Cardiac muscle cell (in vitro differentiated cells and primary cell): Measurements from ENCODE around the gene IST1. TPM values are rescaled to one million over a fixed set of nuclear protein-coding genes. Genes with fewer than 3 reads are reported as not detected.

Source experiments
- DNase-seq, 2 donors: peaks; one replicate each; pipeline versions ENCODE4 v3.0.0 to v3.0.0-alpha.2; 2010 to 2017; ENCODE audit warnings: low read depth in 1 of 2, low spot score in 1 of 2
- H3K27ac ChIP-seq: fragments of 200-600 bp; sonication (generic); 2 replicates; pipeline ENCODE4 v1.5.1; 2016
- H3K27me3 ChIP-seq: fragments of 200-600 bp; sonication (generic); 2 replicates; pipeline ENCODE4 v1.6.0; 2016; ENCODE audit warnings: control low read depth
- H3K36me3 ChIP-seq: fragments of 200-600 bp; sonication (generic); 2 replicates; pipeline ENCODE4 v1.5.1; 2016; ENCODE audit warnings: control low read depth
- H3K4me1 ChIP-seq: fragments of 200-600 bp; sonication (generic); 2 replicates; pipeline ENCODE4 v1.8.1; 2017; ENCODE audit warnings: low read depth, mild to moderate bottlenecking, mixed run types
- H3K4me3 ChIP-seq: fragments of 200-600 bp; sonication (generic); 2 replicates; pipeline ENCODE4 v1.5.1; 2016; ENCODE audit warnings: mild to moderate bottlenecking
- H3K9me3 ChIP-seq: fragments of 200-600 bp; sonication (generic); 2 replicates; pipeline ENCODE4 v1.5.1; 2017; ENCODE audit warnings: low read depth, mild to moderate bottlenecking, control low read depth
- CTCF ChIP-seq: IDR thresholded peaks from 2 replicates; pipeline ENCODE4 v1.5.1; 2012; ENCODE audit warnings: low read depth, mild to moderate bottlenecking, low read length
- polyA plus RNA-seq: library from polyadenylated mRNA; unstranded; fragments of >200 nt; fragmentation: Nextera tagmentation; extraction: Ambion mirVana; gene quantifications from 2 replicates; pipeline ENCODE4 v1.2.1, GENCODE V29; 2016
- total RNA-seq: library from RNA; depleted of rRNA; stranded (reverse); fragments of >200 nt; gene quantifications from 2 replicates; pipeline ENCODE4 v1.2.3, GENCODE V29; 2016

Gene IST1
- total and polyA plus RNA-seq, 2 experiments from 2014 or later = 164 to 248 TPM

DNA sequence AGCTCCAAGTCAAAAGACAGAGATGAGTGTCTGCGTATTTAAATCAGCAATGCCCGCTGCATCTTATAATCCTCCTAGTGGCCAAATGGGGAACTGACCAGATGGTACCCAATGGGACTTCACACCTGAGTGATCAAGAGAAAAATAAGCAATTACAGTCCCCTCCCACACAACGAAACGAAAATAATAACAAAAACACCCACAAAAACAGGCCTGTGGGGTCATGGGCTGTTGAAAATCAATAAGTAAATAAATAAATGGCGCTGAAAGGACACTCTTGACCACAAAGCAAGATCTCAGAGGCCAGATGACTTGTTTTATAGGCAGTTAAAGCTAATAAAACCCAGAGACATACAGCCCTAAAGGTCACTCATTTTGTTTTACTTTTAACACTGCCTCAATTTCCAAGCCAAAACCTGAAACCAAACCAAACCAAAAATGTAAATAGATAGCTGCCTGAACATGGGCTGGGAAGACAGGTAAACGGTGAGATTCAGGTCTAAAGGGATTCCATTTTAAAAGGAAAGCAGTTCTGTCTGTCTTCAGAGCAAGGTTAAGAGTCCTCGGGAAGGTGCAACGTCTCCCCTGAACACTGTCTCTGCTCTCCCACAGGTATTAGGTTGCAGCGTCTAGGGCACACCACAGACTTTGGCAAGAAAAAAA is 12.7 kb upstream of the IST1 start:
- Histone ChIP-seq H3K4me3 (peak overlapping the region; percentile 95), H3K27me3 (no peaks in the 10 kb centered on the region), H3K27ac (peak overlapping the region; percentile 91), H3K4me1 (peaks cover 7% of the 10 kb centered on the region), H3K9me3 (no peaks in the 10 kb centered on the region), H3K36me3 (peaks cover 21% of the 10 kb centered on the region)
- TF ChIP-seq CTCF = peak; percentile 90
- peak; percentile 79 to 82 for DNase-seq

DNA sequence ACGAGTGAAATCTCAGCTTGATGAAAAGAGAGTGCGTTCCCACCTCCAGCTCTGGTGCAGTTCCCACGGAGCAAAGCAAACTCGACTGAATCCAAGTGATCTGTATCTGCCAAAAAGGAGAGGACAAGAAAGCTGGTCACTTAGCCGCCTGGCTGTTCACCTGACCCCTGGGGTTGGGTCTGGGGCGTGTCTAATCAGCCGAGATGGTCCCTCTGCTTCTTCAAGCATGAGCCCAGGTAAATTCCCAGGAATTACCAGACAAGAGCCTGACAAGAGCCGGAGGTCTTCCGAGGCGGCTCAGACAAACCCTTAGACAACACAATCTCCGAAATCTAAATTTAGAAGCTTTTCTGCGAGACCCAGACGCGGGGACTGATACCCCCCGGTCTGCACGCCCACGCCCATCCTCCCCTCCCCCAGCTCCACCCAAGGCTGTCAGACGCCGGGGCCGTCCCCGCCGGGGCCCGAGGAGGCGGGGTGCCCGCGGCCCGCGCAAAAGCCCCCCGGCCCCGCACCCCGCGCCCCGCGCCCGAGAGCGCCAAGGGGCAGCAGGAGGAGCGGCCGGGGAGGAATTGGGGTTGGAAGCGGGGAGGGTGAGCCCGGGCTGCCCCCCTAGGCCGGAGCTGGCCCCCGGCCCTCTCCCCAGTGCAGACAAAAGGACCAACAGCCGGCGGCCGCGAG is 12.0 kb upstream of the IST1 start:
- Histone ChIP-seq H3K4me3 (peak overlapping the region; percentile 95), H3K4me1 (peaks cover 7% of the 10 kb centered on the region), H3K27me3 (no peaks in the 10 kb centered on the region), H3K27ac (peak overlapping the region; percentile 91), H3K36me3 (peaks cover 18% of the 10 kb centered on the region), H3K9me3 (no peaks in the 10 kb centered on the region)
- DNase-seq = peak; percentile 11 to 69
- TF ChIP-seq CTCF = no peak

- Histone ChIP-seq H3K27me3 (no peaks in the 10 kb centered on the region), H3K27ac (peak within 1 kb of the TSS; percentile 91), H3K9me3 (no peaks in the 10 kb centered on the region), H3K36me3 (peaks cover 15% of the 10 kb centered on the region), H3K4me3 (peak within 1 kb of the TSS; percentile 95), H3K4me1 (peaks cover 7% of the 10 kb centered on the region)
- peak; percentile 41 for TF ChIP-seq CTCF
- DNase-seq = peak; percentile 77 to 97
Observed at GRCh38 chr16:71883849-71884638, 11.3 kb upstream of the IST1 start, which contains the start of gene ZNF821. Gene ZNF821 (minus strand): TSS chr16:71884182. CDS start chr16:71879946, 4,236 bp downstream.

- no peaks in the 10 kb centered on the region for H3K27me3 ChIP-seq
- DNase-seq = no peak
- no peak overlapping the region for H3K27ac ChIP-seq
- H3K9me3 ChIP-seq = no peaks in the 10 kb centered on the region
- peaks cover 9% of the 10 kb centered on the region for H3K36me3 ChIP-seq
- no peak overlapping the region for H3K4me3 ChIP-seq
- no peak for TF ChIP-seq CTCF
- H3K4me1 ChIP-seq = peaks cover 7% of the 10 kb centered on the region
Observed at GRCh38 chr16:71885261-71885650, 10.1 kb upstream of the IST1 start.

DNA sequence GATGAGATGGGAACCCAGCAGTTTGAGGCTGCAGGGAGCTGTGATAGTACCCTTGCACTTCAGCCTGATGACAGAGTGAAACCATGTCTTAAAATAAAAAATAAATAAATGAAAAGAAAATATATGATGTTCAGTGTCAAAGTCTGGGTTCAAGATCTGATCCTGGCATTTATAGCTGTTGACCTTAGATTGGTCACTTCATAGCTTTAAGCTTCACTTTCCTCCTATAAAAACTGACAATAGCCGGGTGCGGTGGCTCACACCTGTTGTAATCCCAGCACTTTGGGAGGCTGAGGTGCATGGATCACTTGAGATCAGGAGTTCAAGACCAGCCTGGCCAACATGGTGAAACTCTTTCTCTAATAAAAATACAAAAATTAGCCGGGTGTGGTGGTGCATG is 6.2 kb upstream of the IST1 start:
- Histone ChIP-seq H3K36me3 (no peaks in the 10 kb centered on the region), H3K27ac (no peak overlapping the region), H3K4me3 (no peak overlapping the region), H3K27me3 (no peaks in the 10 kb centered on the region), H3K9me3 (no peaks in the 10 kb centered on the region), H3K4me1 (no peaks in the 10 kb centered on the region)
- no peak for DNase-seq
- no peak for TF ChIP-seq CTCF
